Heart right ventricle (tissue), 16 donors: ENCODE measurements around the gene MS4A12. TPM values are rescaled to one million over a fixed set of nuclear protein-coding genes. Genes with fewer than 3 reads are reported as not detected.

Experiments used
- ATAC-seq, 8 donors: fragments of 200-7000 bp; cut with Tn5 transposase; one replicate each; pipeline ENCODE4 v1.9.1; 2020; ENCODE audit warnings: mild to moderate bottlenecking in 8 of 8, moderate library complexity in 8 of 8, moderate number of reproducible peaks in 1 of 8
- DNase-seq, 2 donors: peaks; one replicate each; pipeline ENCODE4 v3.0.0-alpha.2; 2020
- H3K27ac ChIP-seq, 10 donors: fragments of 200-600 bp; sonication (generic) in 2 of 10; one replicate each; pipeline versions ENCODE4 v1.5.0 to v1.8.0; 2020 to 2022; ENCODE audit warnings: mild to moderate bottlenecking in 3 of 10
- H3K27me3 ChIP-seq, 7 donors: fragments of 200-600 bp; one replicate each; pipeline ENCODE4 v1.8.0; 2021 to 2022; ENCODE audit warnings: mild to moderate bottlenecking in 2 of 7
- H3K36me3 ChIP-seq, 9 donors: fragments of 200-600 bp; sonication (generic) in 1 of 9; one replicate each; pipeline versions ENCODE4 v1.5.0 to v1.8.0; 2020 to 2022; ENCODE audit warnings: mild to moderate bottlenecking in 2 of 9
- H3K4me1 ChIP-seq, 9 donors: fragments of 200-600 bp; sonication (generic) in 1 of 9; one replicate each; pipeline versions ENCODE4 v1.5.0 to v1.8.0; 2020 to 2022; ENCODE audit warnings: mild to moderate bottlenecking in 4 of 9
- H3K4me3 ChIP-seq, 10 donors: fragments of 200-600 bp; sonication (generic) in 2 of 10; one replicate each; pipeline versions ENCODE4 v1.5.0 to v1.8.0; 2020 to 2022; ENCODE audit warnings: mild to moderate bottlenecking in 7 of 10, moderate library complexity in 2 of 10
- H3K9me3 ChIP-seq, 11 donors: fragments of 200-600 bp in 10 of 11; sonication (generic) in 2 of 11; one replicate each; pipeline versions ENCODE4 v1.5.0 to v1.8.0; 2013 to 2022; ENCODE audit warnings: mild to moderate bottlenecking in 2 of 11, control low read depth in 1 of 11, moderate library complexity in 1 of 11
- CTCF ChIP-seq, 9 donors: fragments of 200-600 bp; sonication (generic) in 2 of 9; IDR thresholded peaks; one replicate each; pipeline versions ENCODE4 v1.5.0 to v1.8.0; 2021 to 2022; ENCODE audit warnings: antibody characterized with exemption in 9 of 9, mild to moderate bottlenecking in 5 of 9, moderate library complexity in 1 of 9
- WGBS, 2 donors: extraction: QIAGEN DNeasy Blood & Tissue Kit; methylation state at CpG; one replicate each; pipeline ENCODE4 v1.1.7; 2013; ENCODE audit warnings: inconsistent platforms in 1 of 2; 5-methylcytosine and 5-hydroxymethylcytosine counted together
- intact Hi-C, 10 donors: fragments of 100-400 bp; cut with DNase I; formaldehyde crosslinking; loops; one replicate each; pipeline versions ENCODE4 v1.11.1 to v1.14.2; 2022
- polyA plus RNA-seq, 2 donors: library from polyadenylated mRNA; stranded (reverse); fragments of 200-250 nt; gene quantifications; one replicate each; pipeline ENCODE4 v1.2.3, GENCODE V29; 2013
- total RNA-seq, 10 donors: library from RNA; stranded (reverse); fragmentation: NEBNext Ultra II Directional in 3 of 10; extraction: Animal tissue kit (Norgen Biotek cat#: 25700) in 3 of 10; gene quantifications; one replicate each; pipeline versions ENCODE4 v1.2.1 to v1.2.4, GENCODE V29; 2021 to 2023
- donor health status: Arrhythmogenic right ventricular cardiomyopathy.
- donor health status: ischemic (EF 13 %, LVEDD 7.1; RV severe dilation, severe dysfunction).
- donor health status: healthy with polysubstance abuse.
- donor health status: DM: no; HTN: yes; CAD: no.
- donor health status: DM: no; HTN: no; CAD: no.
- donor health status: ischemic (EF 25% LVEDD 6.9; RV normal size, moderate dysfunction).
- donor health status: ischemic (EF 25% LVEDD 5.7; RV mildly dilated, moderate dysfunction).
- donor health status: healthy.
- donor health status: DM: yes; HTN: yes; CAD: no.
- donor health status: Ischemic cardiomyopathy.
- donor health status: ischemic (EF 35%, LVEDD 5.7; RV mildly dilated, moderate dysfunction).
- donor health status: nonischemic (EF 11% LVEDD 7.7; RV severe dilation, severe dysfunction).
- donor health status: DM: yes; HTN: yes; CAD: no.
- donor health status: PGD.
- donor health status: ischemic (EF 29% LVEDD 5.4; RV normal size, mild dysfunction).
- donor health status: nonischemic (EF 23%, LVEDD 6.1; RV moderate dilation, normal function).

Gene MS4A12
- total and polyA plus RNA-seq, 12 donors: 0.36 TPM; not detected in 11

GRCh38 chr11:60455531-60456042 is 37.0 kb upstream of the MS4A12 start, which contains the start of gene MS4A1:
MS4A1 (plus strand) TSS chr11:60455847; CDS start chr11:60462375, 6,528 bp downstream.
- DNase-seq (no peak), ATAC-seq (no peak)
- Histone ChIP-seq H3K4me3 (no peak within 1 kb of the TSS), H3K4me1 (no peaks in the 10 kb centered on the region), H3K36me3 (no peaks in the 10 kb centered on the region), H3K27me3 (no peaks in the 10 kb centered on the region), H3K27ac (no peak within 1 kb of the TSS), H3K9me3 (no peaks in the 10 kb centered on the region)
- WGBS, 2 donors: 69 to 70% methylated on average over 4 of the region's 4 CpGs
- intact Hi-C loops: no loop called here
- TF ChIP-seq CTCF (IDR thresholded peaks at IDR 0.05): no peak

GRCh38 chr11:60457576-60457975 is 35.0 kb upstream of the MS4A12 start:
- H3K36me3 ChIP-seq: no peaks in the 10 kb centered on the region

GRCh38 chr11:60459345-60459744 is 33.2 kb upstream of the MS4A12 start:
- no peak for DNase-seq
- intact Hi-C loops: no loop called here
- 92 to 100% methylated on average over 1 of the region's 1 CpG for WGBS, 2 donors
- Histone ChIP-seq H3K4me1 (no peaks in the 10 kb centered on the region), H3K27me3 (peaks cover 0 to 4% (median 0%) of the 10 kb centered on the region in 7 donors), H3K4me3 (no peak overlapping the region), H3K36me3 (no peaks in the 10 kb centered on the region), H3K27ac (no peak overlapping the region), H3K9me3 (no peaks in the 10 kb centered on the region)
- TF ChIP-seq CTCF (IDR thresholded peaks at IDR 0.05): no peak
- ATAC-seq: no peak

More at GRCh38 chr11:60457576-60457975, 35.0 kb upstream of the MS4A12 start:
- no peak for ATAC-seq
- Histone ChIP-seq H3K9me3 (no peaks in the 10 kb centered on the region), H3K27ac (no peak overlapping the region), H3K4me3 (no peak overlapping the region), H3K27me3 (peaks cover 0 to 4% (median 0%) of the 10 kb centered on the region in 7 donors), H3K4me1 (no peaks in the 10 kb centered on the region)
- WGBS, 2 donors: 69 to 71% methylated on average over 3 of the region's 3 CpGs
- intact Hi-C loops: no loop called here
- DNase-seq: no peak
- no peak for TF ChIP-seq CTCF (IDR thresholded peaks at IDR 0.05)

- WGBS, 2 donors: 60 to 63% methylated on average over 2 of the region's 2 CpGs
- intact Hi-C loops: no loop called here
- DNase-seq (no peak), ATAC-seq (no peak)
- Histone ChIP-seq H3K27ac (peak overlapping the region in 1 of 10 donors; percentile 70), H3K36me3 (no peaks in the 10 kb centered on the region), H3K4me1 (peaks cover 0 to 6% (median 0%) of the 10 kb centered on the region in 9 donors), H3K27me3 (no peaks in the 10 kb centered on the region), H3K9me3 (no peaks in the 10 kb centered on the region), H3K4me3 (no peak overlapping the region)
- TF ChIP-seq CTCF (IDR thresholded peaks at IDR 0.05): no peak
Observed at GRCh38 chr11:60468829-60469228, 23.7 kb upstream of the MS4A12 start.
